Sigmoid colon (tissue), 7 donors: Measurements from ENCODE around the gene MAP3K14. TPM values are rescaled to one million over a fixed set of nuclear protein-coding genes. Genes with fewer than 3 reads are reported as not detected.
A peak's percentile ranks its signal among the peaks of the same experiment; 100 is the strongest.

ENCODE experiments used
- DNase-seq: peaks from one replicate; pipeline ENCODE4 v3.0.0-alpha.2; 2019
- H3K27ac ChIP-seq, 4 donors: fragments of 200-600 bp; sonication (generic); one replicate each; pipeline ENCODE4 v1.5.1; 2016 to 2019; ENCODE audit warnings: mild to moderate bottlenecking in 1 of 4
- H3K27me3 ChIP-seq, 3 donors: fragments of 200-600 bp; sonication (generic); one replicate each; pipeline ENCODE4 v1.5.1; 2019; ENCODE audit warnings: mild to moderate bottlenecking in 1 of 3
- H3K36me3 ChIP-seq, 4 donors: fragments of 200-600 bp; sonication (generic); one replicate each; pipeline ENCODE4 v1.5.1; 2016 to 2019
- H3K4me1 ChIP-seq, 4 donors: fragments of 200-600 bp; sonication (generic); one replicate each; pipeline ENCODE4 v1.5.1; 2017 to 2019
- H3K4me3 ChIP-seq, 4 donors: fragments of 200-600 bp; sonication (generic); one replicate each; pipeline ENCODE4 v1.5.1; 2017 to 2019; ENCODE audit warnings: mild to moderate bottlenecking in 2 of 4, moderate library complexity in 1 of 4
- H3K9me3 ChIP-seq, 4 donors: fragments of 200-600 bp in 3 of 4; sonication (generic) in 3 of 4; one replicate each; pipeline versions ENCODE4 v1.5.1 to v1.6.1; 2013 to 2019
- EP300 ChIP-seq, 4 donors: sonication (generic); formaldehyde crosslinking; IDR thresholded peaks; one replicate each; pipeline ENCODE4 v1.6.1; 2017; ENCODE audit warnings: antibody characterized with exemption in 4 of 4
- POLR2A ChIP-seq, 2 donors: fragments of 450-650 bp; IDR thresholded peaks; one replicate each; pipeline ENCODE4 v1.6.1; 2016; ENCODE audit warnings: antibody characterized with exemption in 2 of 2, mild to moderate bottlenecking in 2 of 2, moderate library complexity in 2 of 2
- POLR2AphosphoS5 ChIP-seq, 4 donors: sonication (generic); formaldehyde crosslinking; IDR thresholded peaks; one replicate each; pipeline ENCODE4 v1.6.1; 2017; ENCODE audit warnings: antibody characterized with exemption in 4 of 4
- WGBS, 2 donors: extraction: QIAGEN DNeasy Blood & Tissue Kit; methylation state at CpG; one replicate each; pipeline ENCODE4 v1.1.7; 2013; 5-methylcytosine and 5-hydroxymethylcytosine counted together
- intact Hi-C: fragments of 100-400 bp; cut with DNase I; formaldehyde crosslinking; loops from one replicate; pipeline ENCODE4 v1.15.1; 2023
- polyA plus RNA-seq, 3 donors: library from polyadenylated mRNA; stranded (reverse); fragments of 200-250 nt; gene quantifications; one replicate each; pipeline ENCODE4 v1.2.3, GENCODE V29; 2013
- total RNA-seq, 4 donors: library from RNA; depleted of rRNA; stranded (reverse); fragments of >200 nt; gene quantifications; one replicate each; pipeline ENCODE4 v1.1.0, GENCODE V29; 2016
- TF ChIP-seq, protein P1 (sequence below), 4 experiments: fragments of 450-650 bp in 3 of 4; fragments of 200-600 bp in 1 of 4; IDR thresholded peaks; one replicate each; pipeline ENCODE4 v1.5.1; 2016 to 2019; ENCODE audit warnings: antibody characterized with exemption in 4 of 4, mild to moderate bottlenecking in 3 of 4, moderate library complexity in 2 of 4
- donor health status: healthy with polysubstance abuse.
- donor health status: Bipolar disorder and iron deficiency.
- donor health status: healthy.

MAP3K14 gene
- total and polyA plus RNA-seq, 7 donors: 7.2 to 28.5 (median 11.1) TPM

DNA sequence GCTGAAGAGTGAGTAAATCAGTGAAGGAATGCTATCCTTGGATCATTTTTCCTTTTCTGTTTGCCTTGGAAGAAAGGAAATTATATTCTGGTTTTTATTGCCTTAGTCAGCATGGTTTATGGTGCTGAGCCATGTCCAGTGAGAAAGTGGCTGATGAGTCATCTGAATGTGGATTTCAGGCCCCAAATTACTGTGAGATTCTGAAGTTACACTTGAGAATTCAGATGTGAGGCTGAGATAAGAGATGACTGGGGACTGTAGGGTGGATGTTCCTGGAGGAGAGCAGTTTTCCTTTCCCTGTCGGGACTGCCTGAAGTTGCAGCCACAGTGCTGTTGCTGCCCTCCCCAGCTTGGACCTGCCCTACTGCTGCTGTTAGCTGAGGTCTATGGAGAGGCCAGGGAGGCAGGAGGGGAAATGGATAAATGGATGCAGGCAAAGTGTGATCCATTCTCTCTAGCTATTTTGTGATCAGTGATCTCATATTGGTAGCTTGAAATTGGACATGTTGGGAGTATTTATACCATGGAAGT lies 4.2 kb upstream of the MAP3K14 start:
- no peak for DNase-seq
- Histone ChIP-seq H3K9me3 (no peaks in the 10 kb centered on the region), H3K27ac (peak overlapping the region; percentile 49 to 98 (median 97)), H3K36me3 (no peaks in the 10 kb centered on the region), H3K4me3 (no peak overlapping the region), H3K27me3 (no peaks in the 10 kb centered on the region), H3K4me1 (peaks cover 2 to 52% (median 46%) of the 10 kb centered on the region in 4 donors)
- intact Hi-C loops: loop anchor here (2.0 kb wide), 2 partner anchors 50 to 64 kb away; no protein-coding TSS in a partner anchor
- peak in 3 of 4 donors; percentile 53 to 61 (median 54) for TF ChIP-seq POLR2AphosphoS5 (IDR thresholded peaks at IDR 0.05)
- TF ChIP-seq, protein P1, sequence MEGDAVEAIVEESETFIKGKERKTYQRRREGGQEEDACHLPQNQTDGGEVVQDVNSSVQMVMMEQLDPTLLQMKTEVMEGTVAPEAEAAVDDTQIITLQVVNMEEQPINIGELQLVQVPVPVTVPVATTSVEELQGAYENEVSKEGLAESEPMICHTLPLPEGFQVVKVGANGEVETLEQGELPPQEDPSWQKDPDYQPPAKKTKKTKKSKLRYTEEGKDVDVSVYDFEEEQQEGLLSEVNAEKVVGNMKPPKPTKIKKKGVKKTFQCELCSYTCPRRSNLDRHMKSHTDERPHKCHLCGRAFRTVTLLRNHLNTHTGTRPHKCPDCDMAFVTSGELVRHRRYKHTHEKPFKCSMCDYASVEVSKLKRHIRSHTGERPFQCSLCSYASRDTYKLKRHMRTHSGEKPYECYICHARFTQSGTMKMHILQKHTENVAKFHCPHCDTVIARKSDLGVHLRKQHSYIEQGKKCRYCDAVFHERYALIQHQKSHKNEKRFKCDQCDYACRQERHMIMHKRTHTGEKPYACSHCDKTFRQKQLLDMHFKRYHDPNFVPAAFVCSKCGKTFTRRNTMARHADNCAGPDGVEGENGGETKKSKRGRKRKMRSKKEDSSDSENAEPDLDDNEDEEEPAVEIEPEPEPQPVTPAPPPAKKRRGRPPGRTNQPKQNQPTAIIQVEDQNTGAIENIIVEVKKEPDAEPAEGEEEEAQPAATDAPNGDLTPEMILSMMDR (IDR thresholded peaks at IDR 0.05): no peak
- 2 to 24% methylated on average over 1 of the region's 1 CpG for WGBS, 2 donors

DNA sequence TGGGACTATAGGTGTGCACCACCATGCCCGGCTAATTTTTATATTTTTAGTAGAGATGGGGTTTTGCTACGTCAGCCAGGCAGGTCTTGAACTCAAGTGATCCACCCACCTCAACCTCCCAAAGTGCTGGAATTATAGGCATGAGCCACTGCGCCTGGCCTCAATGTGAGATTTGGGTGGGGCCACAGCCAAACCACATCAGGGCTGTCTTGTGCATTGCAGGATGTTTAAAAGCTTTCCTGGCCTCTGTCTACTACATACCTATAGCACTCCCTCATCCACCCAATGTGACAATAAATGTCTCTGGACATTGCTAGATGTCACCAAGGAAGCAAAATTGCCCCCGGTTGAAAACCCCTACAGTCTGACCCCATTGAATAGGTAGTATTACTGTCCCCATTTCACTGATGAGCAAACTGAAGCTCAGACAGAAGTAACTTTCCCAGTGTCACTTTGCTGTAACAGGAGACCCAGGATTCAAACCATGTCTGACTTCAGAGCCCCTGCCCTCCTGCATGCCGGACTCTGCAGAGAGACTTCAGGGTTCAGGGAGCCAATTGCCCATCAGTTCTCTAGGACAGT lies 3.6 kb upstream of the MAP3K14 start:
- peaks cover 2 to 57% (median 48%) of the 10 kb centered on the region in 4 donors for H3K4me1 ChIP-seq
- H3K27me3 ChIP-seq: no peaks in the 10 kb centered on the region
- WGBS, 2 donors: 26 to 66% methylated on average over 5 of the region's 5 CpGs
- H3K27ac ChIP-seq: peak overlapping the region; percentile 49 to 98 (median 97)
- no peak overlapping the region for H3K4me3 ChIP-seq
- TF ChIP-seq, protein P1 (IDR thresholded peaks at IDR 0.05): no peak
- TF ChIP-seq POLR2AphosphoS5 (IDR thresholded peaks at IDR 0.05) (no peak), POLR2A (IDR thresholded peaks at IDR 0.05) (no peak), EP300 (IDR thresholded peaks at IDR 0.05) (no peak)
- H3K9me3 ChIP-seq: no peaks in the 10 kb centered on the region
- intact Hi-C loops: loop anchor here (2.0 kb wide), 2 partner anchors 50 to 64 kb away; no protein-coding TSS in a partner anchor
- H3K36me3 ChIP-seq: no peaks in the 10 kb centered on the region
- no peak for DNase-seq

DNA sequence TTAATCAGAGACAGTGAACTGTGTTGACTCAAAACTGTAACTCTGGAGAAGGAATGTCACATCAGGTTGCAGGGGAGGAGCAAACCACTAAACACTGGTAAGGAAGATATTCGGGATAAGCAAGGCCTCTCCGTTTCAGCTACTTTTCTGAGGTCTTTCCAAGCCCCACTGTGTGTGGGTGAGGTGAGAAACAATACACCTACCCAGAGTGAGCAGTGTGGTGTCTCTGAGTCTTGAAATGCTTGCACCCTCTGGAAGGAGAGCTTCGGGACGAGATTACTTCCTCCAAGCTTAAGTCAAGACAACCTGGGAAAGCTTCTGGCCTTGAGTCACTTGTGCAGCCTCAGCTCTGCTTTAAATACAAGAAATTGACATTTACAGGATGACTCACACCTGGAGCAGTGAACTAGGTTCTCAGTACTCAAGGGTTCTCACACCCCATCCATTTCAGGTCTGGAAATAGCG lies 2.5 kb upstream of the MAP3K14 start:
- intact Hi-C loops: loop anchor here (2.0 to 5.0 kb wide), 3 partner anchors 36 to 172 kb away; partner anchors contain the start of genes FMNL1 and HEXIM1
- no peak for DNase-seq
- Histone ChIP-seq H3K4me1 (peaks cover 2 to 68% (median 53%) of the 10 kb centered on the region in 4 donors), H3K9me3 (no peaks in the 10 kb centered on the region), H3K27ac (peak overlapping the region in 3 of 4 donors; percentile 96 to 98 (median 98)), H3K36me3 (no peaks in the 10 kb centered on the region), H3K4me3 (no peak overlapping the region), H3K27me3 (no peaks in the 10 kb centered on the region)
- TF ChIP-seq POLR2A (IDR thresholded peaks at IDR 0.05): no peak
- TF ChIP-seq POLR2AphosphoS5 (IDR thresholded peaks at IDR 0.05): peak in 3 of 4 donors; percentile 63 to 77 (median 70)
- TF ChIP-seq EP300 (IDR thresholded peaks at IDR 0.05): peak in 1 of 4 donors; percentile 20
- TF ChIP-seq, protein P1 (IDR thresholded peaks at IDR 0.05): no peak
- 19 to 65% methylated on average over 5 of the region's 5 CpGs for WGBS, 2 donors

DNA sequence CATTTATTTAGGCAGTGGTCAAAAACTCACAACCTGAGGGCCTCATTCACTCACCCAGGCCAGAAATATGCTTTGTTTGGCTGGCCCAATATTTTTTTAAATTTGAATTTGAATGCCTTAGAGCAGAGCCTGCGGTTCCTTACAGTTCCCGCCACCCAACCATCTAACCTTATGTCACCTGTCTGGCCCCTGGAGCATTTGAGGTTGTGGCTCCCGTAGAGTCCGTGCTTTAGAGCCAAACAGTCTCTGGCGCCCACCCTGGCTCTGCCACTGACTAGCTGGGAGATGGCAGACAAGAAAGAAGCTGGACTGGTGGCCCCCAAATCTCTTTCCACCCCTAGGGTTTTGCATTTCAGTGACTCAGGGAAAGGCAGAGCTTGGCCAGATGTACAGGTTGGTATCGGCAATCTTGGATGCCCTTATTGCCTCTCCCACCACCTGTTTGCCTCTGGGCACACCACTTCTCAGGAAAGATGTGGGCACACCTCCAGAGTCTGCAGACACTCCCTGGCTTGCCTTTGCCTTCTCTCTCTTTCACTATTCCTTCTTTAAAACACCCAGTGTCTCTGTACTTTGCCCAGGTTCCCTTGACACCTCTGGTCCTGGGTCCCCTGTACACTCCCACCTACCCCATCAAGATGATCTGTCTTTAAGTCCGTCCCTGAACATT lies 1.9 kb upstream of the MAP3K14 start:
- H3K4me3 ChIP-seq: no peak overlapping the region
- DNase-seq: no peak
- no peaks in the 10 kb centered on the region for H3K36me3 ChIP-seq
- peaks cover 2 to 74% (median 59%) of the 10 kb centered on the region in 4 donors for H3K4me1 ChIP-seq
- H3K9me3 ChIP-seq: no peaks in the 10 kb centered on the region
- no peaks in the 10 kb centered on the region for H3K27me3 ChIP-seq
- peak overlapping the region in 3 of 4 donors; percentile 96 to 98 (median 98) for H3K27ac ChIP-seq
- 36 to 79% methylated on average over 7 of the region's 7 CpGs for WGBS, 2 donors
- no peak for TF ChIP-seq POLR2A (IDR thresholded peaks at IDR 0.05)
- TF ChIP-seq EP300 (IDR thresholded peaks at IDR 0.05): no peak
- no peak for TF ChIP-seq POLR2AphosphoS5 (IDR thresholded peaks at IDR 0.05)
- TF ChIP-seq, protein P1 (IDR thresholded peaks at IDR 0.05): no peak
- intact Hi-C loops: loop anchor here (2.0 to 5.0 kb wide), 3 partner anchors 36 to 171 kb away; partner anchors contain the start of genes FMNL1 and HEXIM1
